Dendritic cell treated with granulocyte-macrophage colony-stimulating factor and Interleukin-4, amounts not matched to agents 40 ng/mL and 50 ng/mL, for 4 days (primary cell): ENCODE data around the gene TMPRSS2.

Source experiments
- H3K27ac Mint-ChIP-seq: one replicate; pipeline ENCODE4 v1.8.0; 2022; ENCODE audit warnings: mild to moderate bottlenecking, mixed read lengths
- H3K27me3 Mint-ChIP-seq: one replicate; pipeline ENCODE4 v1.8.0; 2022; ENCODE audit warnings: mild to moderate bottlenecking, mixed read lengths
- H3K36me3 Mint-ChIP-seq: one replicate; pipeline ENCODE4 v1.8.0; 2022; ENCODE audit warnings: low read depth, mixed read lengths
- H3K4me1 Mint-ChIP-seq: one replicate; pipeline ENCODE4 v1.8.0; 2022; ENCODE audit warnings: low read depth, mixed read lengths
- H3K4me3 Mint-ChIP-seq: one replicate; pipeline ENCODE4 v1.8.0; 2022; ENCODE audit warnings: mild to moderate bottlenecking, moderate library complexity, mixed read lengths
- H3K9me3 Mint-ChIP-seq: one replicate; pipeline ENCODE4 v1.8.0; 2022; ENCODE audit warnings: mixed read lengths
- intact Hi-C: fragments of 100-400 bp; cut with micrococcal nuclease; formaldehyde crosslinking; loops from one replicate; pipeline ENCODE4 v1.15.0; 2022

TMPRSS2 gene

GRCh38 chr21:41482980-41483379 is 25.0 kb downstream of the TMPRSS2 start:
- intact Hi-C loops = no loop called here
- Mint-ChIP-seq H3K9me3 (no peaks in the 10 kb centered on the region), H3K36me3 (no peaks in the 10 kb centered on the region), H3K4me1 (no peaks in the 10 kb centered on the region), H3K27me3 (peaks cover 14% of the 10 kb centered on the region), H3K27ac (no peak overlapping the region), H3K4me3 (no peak overlapping the region)

DNA sequence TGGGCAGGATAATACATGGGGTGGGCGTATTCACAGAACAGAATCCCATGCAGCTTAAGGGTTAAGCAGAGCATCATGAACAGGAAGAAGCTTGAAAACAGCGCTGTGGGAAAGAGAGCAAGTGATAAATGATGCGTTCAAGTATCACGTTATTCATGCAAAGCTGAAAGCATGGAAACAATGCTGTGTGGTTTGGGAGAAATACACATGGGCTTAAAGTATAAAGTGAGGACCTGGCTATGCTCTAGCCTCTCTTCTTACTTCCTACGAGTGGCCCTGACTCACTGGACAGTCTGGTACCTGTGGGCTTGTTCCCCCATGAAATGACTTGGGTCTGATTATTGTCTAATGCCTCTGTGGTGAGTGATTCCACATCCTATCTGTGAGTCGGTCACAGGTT is 25.7 kb downstream of the TMPRSS2 start:
- Mint-ChIP-seq H3K4me1 (no peaks in the 10 kb centered on the region), H3K9me3 (no peaks in the 10 kb centered on the region), H3K36me3 (no peaks in the 10 kb centered on the region), H3K4me3 (no peak overlapping the region), H3K27ac (no peak overlapping the region), H3K27me3 (peaks cover 21% of the 10 kb centered on the region)
- intact Hi-C loops = no loop called here

DNA sequence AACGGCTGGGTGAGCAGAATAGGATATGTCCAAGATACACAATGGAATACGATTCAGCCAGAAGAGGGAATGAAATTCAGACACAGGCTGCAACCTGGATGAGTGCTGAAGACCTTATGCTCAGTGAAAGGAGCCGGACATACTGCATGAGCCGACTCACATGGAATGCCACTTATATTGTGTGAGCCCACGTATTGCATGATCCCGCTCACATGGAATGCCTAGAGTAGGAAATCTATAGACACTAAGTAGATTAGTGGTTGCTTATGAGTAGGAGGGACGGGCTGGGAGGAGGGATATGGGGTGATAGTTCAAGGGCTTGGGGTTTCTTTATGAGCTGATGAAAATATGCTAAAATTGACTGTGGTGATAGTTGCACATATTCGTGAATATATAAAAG is 26.8 kb downstream of the TMPRSS2 start:
- Mint-ChIP-seq H3K4me1 (no peaks in the 10 kb centered on the region), H3K27me3 (peaks cover 21% of the 10 kb centered on the region), H3K27ac (no peak overlapping the region), H3K9me3 (no peaks in the 10 kb centered on the region), H3K4me3 (no peak overlapping the region), H3K36me3 (no peaks in the 10 kb centered on the region)
- intact Hi-C loops = no loop called here

- H3K27me3 Mint-ChIP-seq = peaks cover 26% of the 10 kb centered on the region
- no peak overlapping the region for H3K27ac Mint-ChIP-seq
- no peaks in the 10 kb centered on the region for H3K36me3 Mint-ChIP-seq
- no peaks in the 10 kb centered on the region for H3K4me1 Mint-ChIP-seq
- no peaks in the 10 kb centered on the region for H3K9me3 Mint-ChIP-seq
- no peak overlapping the region for H3K4me3 Mint-ChIP-seq
- intact Hi-C loops = no loop called here
Measured at GRCh38 chr21:41480086-41480690, 27.8 kb downstream of the TMPRSS2 start.

DNA sequence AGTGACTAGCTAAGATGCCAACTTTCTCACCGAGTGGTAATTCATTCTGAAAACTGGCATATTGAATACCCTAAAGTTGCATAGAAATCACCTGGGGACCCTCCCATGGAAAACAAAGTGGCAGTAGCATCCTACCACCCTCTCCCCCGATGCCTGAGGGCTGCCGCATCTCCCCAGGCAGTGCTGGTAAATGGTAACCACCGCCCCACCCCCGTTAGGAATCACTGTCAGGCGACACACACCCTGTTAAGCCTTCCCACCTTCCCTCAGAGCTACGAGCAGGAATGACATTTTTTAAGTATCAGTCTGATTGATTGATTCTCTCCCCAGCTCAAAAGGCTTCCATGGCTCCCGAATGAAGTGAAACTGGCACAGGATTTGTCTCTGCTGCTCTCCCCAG is 28.3 kb downstream of the TMPRSS2 start:
- H3K9me3 Mint-ChIP-seq = no peaks in the 10 kb centered on the region
- H3K4me3 Mint-ChIP-seq = no peak overlapping the region
- intact Hi-C loops = no loop called here
- H3K4me1 Mint-ChIP-seq = no peaks in the 10 kb centered on the region
- H3K27ac Mint-ChIP-seq = no peak overlapping the region
- peaks cover 24% of the 10 kb centered on the region for H3K27me3 Mint-ChIP-seq
- H3K36me3 Mint-ChIP-seq = no peaks in the 10 kb centered on the region

- Mint-ChIP-seq H3K27me3 (peaks cover 24% of the 10 kb centered on the region), H3K36me3 (no peaks in the 10 kb centered on the region), H3K9me3 (no peaks in the 10 kb centered on the region), H3K4me3 (no peak overlapping the region), H3K4me1 (no peaks in the 10 kb centered on the region), H3K27ac (no peak overlapping the region)
- intact Hi-C loops = no loop called here
Measured at GRCh38 chr21:41478319-41479177, 29.4 kb downstream of the TMPRSS2 start.

- no peaks in the 10 kb centered on the region for H3K4me1 Mint-ChIP-seq
- H3K27me3 Mint-ChIP-seq = peaks cover 24% of the 10 kb centered on the region
- H3K4me3 Mint-ChIP-seq = no peak overlapping the region
- H3K9me3 Mint-ChIP-seq = no peaks in the 10 kb centered on the region
- intact Hi-C loops = no loop called here
- no peaks in the 10 kb centered on the region for H3K36me3 Mint-ChIP-seq
- no peak overlapping the region for H3K27ac Mint-ChIP-seq
Measured at GRCh38 chr21:41477641-41478318, 30.2 kb downstream of the TMPRSS2 start.

DNA sequence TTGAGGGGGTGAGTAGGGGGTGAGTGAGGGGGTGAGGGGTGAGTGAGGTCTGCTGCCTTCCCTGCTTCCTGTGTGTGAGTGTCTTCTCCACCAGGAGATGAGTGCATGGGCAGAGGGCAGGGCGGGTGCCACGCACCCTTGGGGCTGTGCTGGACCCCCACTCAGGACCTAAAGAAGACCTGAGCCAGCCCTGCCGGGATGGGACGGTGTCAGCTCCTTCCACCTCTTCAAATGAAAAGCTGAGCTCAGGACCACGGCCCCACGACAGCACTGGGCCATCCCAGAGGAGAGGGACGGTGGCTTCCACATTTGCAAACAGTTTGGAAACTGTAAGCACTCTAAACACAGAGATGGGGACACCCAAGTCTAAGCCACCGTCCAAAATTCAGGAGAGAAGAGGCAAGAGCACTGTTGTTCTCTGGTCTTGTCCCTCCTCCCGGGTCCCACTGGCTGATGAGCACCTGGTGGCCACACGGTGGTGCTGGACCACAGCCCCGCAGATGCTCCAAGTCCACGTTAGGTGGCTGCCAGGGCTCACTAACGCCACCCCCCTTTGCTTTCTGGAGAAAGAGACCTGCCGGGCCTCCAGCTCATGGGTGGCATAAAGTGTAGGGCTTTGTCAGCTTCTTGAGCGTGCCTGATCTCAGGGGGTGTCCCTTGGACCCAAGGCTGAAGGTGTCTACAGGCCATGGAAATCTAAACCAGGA is 32.1 kb downstream of the TMPRSS2 start:
- H3K9me3 Mint-ChIP-seq = no peaks in the 10 kb centered on the region
- peaks cover 24% of the 10 kb centered on the region for H3K27me3 Mint-ChIP-seq
- H3K36me3 Mint-ChIP-seq = no peaks in the 10 kb centered on the region
- H3K4me3 Mint-ChIP-seq = no peak overlapping the region
- no peaks in the 10 kb centered on the region for H3K4me1 Mint-ChIP-seq
- intact Hi-C loops = no loop called here
- H3K27ac Mint-ChIP-seq = no peak overlapping the region

GRCh38 chr21:41472753-41473548 is 35.0 kb downstream of the TMPRSS2 start:
- H3K9me3 Mint-ChIP-seq = no peaks in the 10 kb centered on the region
- H3K27ac Mint-ChIP-seq = no peak overlapping the region
- no peaks in the 10 kb centered on the region for H3K4me1 Mint-ChIP-seq
- peaks cover 25% of the 10 kb centered on the region for H3K27me3 Mint-ChIP-seq
- intact Hi-C loops = no loop called here
- H3K4me3 Mint-ChIP-seq = no peak overlapping the region
- H3K36me3 Mint-ChIP-seq = no peaks in the 10 kb centered on the region

DNA sequence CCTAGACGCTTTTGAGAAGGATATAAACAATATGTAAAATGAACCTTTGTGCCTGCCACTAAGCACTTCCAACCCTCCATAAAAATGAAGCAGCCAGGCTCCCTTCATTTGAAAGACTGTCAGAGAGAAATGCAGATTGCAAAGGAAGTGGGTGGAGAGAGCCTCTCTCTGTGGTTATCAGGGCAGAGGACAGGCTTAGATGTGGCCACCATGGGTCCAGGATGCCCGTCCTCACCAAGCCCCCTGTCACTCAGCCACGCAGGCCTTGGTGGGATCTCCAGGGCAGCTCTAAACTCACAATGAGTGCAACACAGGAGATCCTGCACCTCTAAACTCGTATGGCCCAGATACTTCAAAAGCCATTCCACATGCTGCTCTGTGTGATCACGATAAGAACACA is 37.9 kb downstream of the TMPRSS2 start:
- H3K4me1 Mint-ChIP-seq = no peaks in the 10 kb centered on the region
- H3K36me3 Mint-ChIP-seq = no peaks in the 10 kb centered on the region
- no peak overlapping the region for H3K27ac Mint-ChIP-seq
- intact Hi-C loops = no loop called here
- H3K27me3 Mint-ChIP-seq = peaks cover 19% of the 10 kb centered on the region
- H3K9me3 Mint-ChIP-seq = no peaks in the 10 kb centered on the region
- H3K4me3 Mint-ChIP-seq = no peak overlapping the region

DNA sequence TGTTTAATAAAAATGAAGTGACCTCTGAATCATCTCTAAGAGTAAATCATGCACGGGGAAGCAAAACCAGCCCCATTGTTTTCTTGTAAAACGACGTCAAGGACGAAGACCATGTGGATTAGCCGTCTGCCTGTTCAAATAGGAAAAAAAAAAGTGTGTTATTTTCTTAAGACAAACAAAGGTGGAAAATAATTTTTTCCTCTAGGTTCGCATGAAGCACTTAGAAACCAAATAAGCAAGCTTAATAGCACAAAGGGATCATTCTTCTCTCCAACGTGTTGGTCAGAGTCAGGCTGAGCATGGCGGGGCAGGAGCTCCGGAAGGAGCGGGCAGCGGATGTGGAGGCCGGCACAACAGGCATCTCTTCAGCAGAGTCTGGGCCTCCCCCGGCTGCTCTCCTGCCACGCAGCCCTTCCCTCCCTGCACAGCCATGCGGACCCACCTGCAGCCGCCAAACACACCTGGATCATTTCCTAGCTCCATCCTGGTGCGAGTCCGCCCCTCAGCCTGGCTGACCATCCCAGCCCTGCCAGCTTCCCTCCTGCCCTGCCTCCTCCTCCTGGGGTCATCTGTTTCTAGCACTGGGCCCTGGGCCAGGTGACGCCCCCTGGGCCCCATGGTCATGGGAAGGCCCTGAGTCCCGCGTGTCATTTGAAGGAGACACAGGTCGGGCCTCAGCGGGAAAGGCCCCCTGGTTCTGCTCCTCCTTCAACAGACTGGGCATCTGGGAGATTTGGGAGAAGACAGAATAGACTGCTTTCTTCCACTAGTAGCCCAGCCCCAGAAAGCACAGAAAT is 41.7 kb downstream of the TMPRSS2 start:
- Mint-ChIP-seq H3K4me3 (no peak overlapping the region), H3K4me1 (no peaks in the 10 kb centered on the region), H3K27me3 (peaks cover 19% of the 10 kb centered on the region), H3K36me3 (no peaks in the 10 kb centered on the region), H3K9me3 (no peaks in the 10 kb centered on the region), H3K27ac (no peak overlapping the region)
- intact Hi-C loops = no loop called here

DNA sequence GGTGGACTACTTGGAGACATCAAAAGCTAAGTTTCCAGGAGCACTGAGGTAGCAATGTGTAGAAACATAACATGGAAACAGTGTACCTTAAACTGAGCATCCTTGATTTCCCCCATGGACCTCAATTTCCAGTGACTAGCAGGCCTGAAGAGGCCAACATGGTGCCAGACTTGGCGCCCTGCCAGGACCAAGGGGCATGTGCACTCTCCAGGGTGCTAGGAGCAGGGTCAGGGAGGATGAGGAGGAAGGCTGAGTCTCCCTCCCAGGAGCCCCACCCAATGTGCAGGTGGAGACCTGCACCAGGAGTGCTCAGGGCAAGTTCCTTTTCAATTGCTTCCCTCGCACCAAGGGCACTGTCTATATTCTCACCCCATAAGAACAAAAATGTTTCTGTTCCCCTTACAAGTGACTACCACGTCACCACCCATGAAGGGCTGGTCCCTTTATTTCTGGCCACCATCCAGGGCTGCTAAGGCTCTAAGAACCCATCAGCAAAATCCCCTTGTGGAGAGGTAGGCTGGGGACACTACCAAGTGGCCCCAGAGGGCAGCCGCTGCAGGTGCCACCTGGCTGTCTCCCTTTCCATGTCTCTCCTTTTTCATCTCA is 42.7 kb downstream of the TMPRSS2 start:
- Mint-ChIP-seq H3K27me3 (peaks cover 19% of the 10 kb centered on the region), H3K36me3 (no peaks in the 10 kb centered on the region), H3K4me3 (no peak overlapping the region), H3K4me1 (no peaks in the 10 kb centered on the region), H3K27ac (no peak overlapping the region), H3K9me3 (no peaks in the 10 kb centered on the region)
- intact Hi-C loops = no loop called here
